ENCODE data around the gene UBE2F.

DNA sequence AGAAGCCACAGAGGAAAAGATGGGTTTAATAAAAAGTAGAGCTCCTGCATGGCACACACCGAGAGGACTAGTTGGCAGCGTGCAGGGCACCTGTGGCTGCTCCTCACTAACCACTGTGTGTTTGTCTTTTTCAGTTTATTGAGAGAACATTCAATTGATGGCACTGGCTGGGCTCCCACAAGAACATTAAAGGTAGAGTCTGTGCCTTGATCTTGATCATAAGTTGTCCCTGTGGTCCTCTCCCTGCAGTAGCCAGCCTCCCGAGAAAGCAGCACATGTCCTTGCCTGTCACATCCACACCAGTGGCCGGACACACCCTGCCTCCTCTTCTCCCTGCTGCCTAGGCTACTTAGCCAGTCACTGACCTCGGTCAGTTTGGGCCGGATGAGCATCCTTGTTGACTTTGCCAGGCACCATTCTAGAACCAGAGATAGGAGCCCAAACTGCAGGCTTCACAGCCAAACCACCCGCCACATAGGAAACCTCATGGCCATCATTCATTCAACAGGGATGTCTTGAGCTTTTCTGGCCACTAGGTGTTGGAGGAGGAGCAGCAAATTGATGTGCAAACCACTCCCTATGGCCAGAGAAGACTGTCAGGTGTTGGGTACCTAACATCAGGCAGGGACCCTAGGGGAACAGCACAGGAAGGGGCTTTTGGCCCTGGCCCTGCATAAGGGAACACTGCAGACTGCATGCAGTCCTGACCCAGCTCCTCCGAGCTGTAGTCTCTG lies 63.8 kb downstream of the UBE2F start:
- TF ChIP-seq CTCF (IDR thresholded peaks at IDR 0.05; ENCODE audit: insufficient read depth, low read length) (no peak), POLR2AphosphoS5 (IDR thresholded peaks at IDR 0.05; ENCODE audit: low read depth) (no peak)

Data from HL-60 (cell line).